DND-41 (cell line): Measurements from ENCODE around the gene RTN4RL1.

Experiments used
- EZH2 ChIP-seq: IDR thresholded peaks from 3 replicates; pipeline ENCODE4 v1.6.1; 2012; ENCODE audit warnings: borderline replicate concordance, low read depth, mild to moderate bottlenecking, moderate library complexity, low read length, inconsistent platforms; ENCODE audit not compliant: severe bottlenecking
- TF ChIP-seq, protein P1 (sequence below): IDR thresholded peaks from 2 replicates; pipeline ENCODE4 v1.5.1; 2012; ENCODE audit warnings: borderline replicate concordance, low read length, moderate library complexity, mild to moderate bottlenecking; ENCODE audit not compliant: poor library complexity, severe bottlenecking; ENCODE audit errors: extremely low read depth

DNA sequence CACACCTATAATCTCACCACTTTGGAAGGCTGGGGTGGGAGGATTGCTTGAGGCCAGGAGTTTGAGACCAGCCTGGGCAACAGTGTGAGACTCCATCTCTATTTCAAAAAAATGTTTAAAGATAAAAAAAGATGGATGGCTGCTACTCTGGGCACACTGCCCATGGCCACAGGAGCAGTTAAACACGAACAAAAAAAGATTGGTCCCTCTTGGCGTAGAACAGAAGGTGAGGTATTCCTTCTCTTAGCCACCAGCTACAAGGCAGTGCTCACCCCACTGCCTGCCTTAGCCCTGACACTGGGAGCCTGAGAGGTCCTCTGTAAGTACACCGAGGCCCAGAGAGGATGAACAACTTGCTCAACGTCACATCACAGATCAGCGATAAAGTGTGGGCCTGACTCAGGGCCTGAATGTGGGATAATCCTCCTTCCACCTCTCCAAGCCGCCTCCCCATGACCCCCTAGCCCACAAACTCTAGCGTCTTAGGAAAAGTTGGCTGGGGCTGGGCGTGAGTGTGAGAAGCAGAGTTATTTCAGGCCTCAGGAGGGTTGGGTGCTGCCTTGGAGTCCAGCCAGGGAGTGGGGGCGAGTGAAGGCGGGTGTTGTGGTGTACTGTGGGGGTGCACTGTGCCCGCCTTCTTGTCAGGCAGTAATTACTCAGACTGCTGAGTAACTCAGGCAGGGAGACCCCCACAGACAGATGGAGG lies 2.5 kb upstream of the RTN4RL1 start:
- TF ChIP-seq EZH2: no peak
- TF ChIP-seq, protein P1, sequence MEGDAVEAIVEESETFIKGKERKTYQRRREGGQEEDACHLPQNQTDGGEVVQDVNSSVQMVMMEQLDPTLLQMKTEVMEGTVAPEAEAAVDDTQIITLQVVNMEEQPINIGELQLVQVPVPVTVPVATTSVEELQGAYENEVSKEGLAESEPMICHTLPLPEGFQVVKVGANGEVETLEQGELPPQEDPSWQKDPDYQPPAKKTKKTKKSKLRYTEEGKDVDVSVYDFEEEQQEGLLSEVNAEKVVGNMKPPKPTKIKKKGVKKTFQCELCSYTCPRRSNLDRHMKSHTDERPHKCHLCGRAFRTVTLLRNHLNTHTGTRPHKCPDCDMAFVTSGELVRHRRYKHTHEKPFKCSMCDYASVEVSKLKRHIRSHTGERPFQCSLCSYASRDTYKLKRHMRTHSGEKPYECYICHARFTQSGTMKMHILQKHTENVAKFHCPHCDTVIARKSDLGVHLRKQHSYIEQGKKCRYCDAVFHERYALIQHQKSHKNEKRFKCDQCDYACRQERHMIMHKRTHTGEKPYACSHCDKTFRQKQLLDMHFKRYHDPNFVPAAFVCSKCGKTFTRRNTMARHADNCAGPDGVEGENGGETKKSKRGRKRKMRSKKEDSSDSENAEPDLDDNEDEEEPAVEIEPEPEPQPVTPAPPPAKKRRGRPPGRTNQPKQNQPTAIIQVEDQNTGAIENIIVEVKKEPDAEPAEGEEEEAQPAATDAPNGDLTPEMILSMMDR: no peak
